IMR-90 (cell line): Measurements from ENCODE around the gene IMPDH1. TPM values are rescaled to one million over a fixed set of nuclear protein-coding genes. Genes with fewer than 3 reads are reported as not detected.

Experiments used
- ATAC-seq: fragments of 200-7000 bp; cut with Tn5 transposase; 2 replicates; pipeline ENCODE4 v1.9.1; 2020; ENCODE audit warnings: low read depth, mild to moderate bottlenecking, moderate library complexity
- BruUV-seq: library from RNA; stranded (reverse); fragments of 400-500 nt; replicated peaks from 2 replicates; lab custom pipeline; 2021; lab: Mats Ljungman, UMichigan
- CTCF ChIA-PET: fragments of 300-600 bp; formaldehyde crosslinking; extraction: SDS; loops from one replicate; lab custom pipeline; 2021; ENCODE audit warnings: antibody characterized with exemption; lab: Yijun Ruan, JAX
- POLR2A ChIA-PET: fragments of 300-600 bp; sonication (Branson Sonifier 250); formaldehyde crosslinking; loops from one replicate; lab custom pipeline; 2022; ENCODE audit warnings: antibody characterized with exemption; ENCODE audit not compliant: unreplicated experiment; lab: Charles Lee
- DNase-seq: peaks from one replicate; pipeline ENCODE4 v3.0.0; 2013
- H2AFZ ChIP-seq: replicated peaks from 2 replicates; pipeline ENCODE3; 2013; ENCODE audit warnings: low read length, mild to moderate bottlenecking; ENCODE audit not compliant: poor library complexity
- H2AK5ac ChIP-seq: 2 replicates; pipeline ENCODE4 v1.6.1; 2013; ENCODE audit warnings: low read depth, low read length, inconsistent platforms
- H2AK9ac ChIP-seq: replicated peaks from 2 replicates; pipeline ENCODE3; 2013; ENCODE audit warnings: mild to moderate bottlenecking, low read depth, low read length, moderate library complexity; ENCODE audit not compliant: poor library complexity
- H2BK120ac ChIP-seq: 2 replicates; pipeline ENCODE4 v1.6.1; 2013; ENCODE audit warnings: low read depth, low read length, inconsistent platforms
- H2BK15ac ChIP-seq: 3 replicates; pipeline ENCODE4 v1.6.1; 2013; ENCODE audit warnings: low read depth, low read length, inconsistent platforms
- H2BK20ac ChIP-seq: 2 replicates; pipeline ENCODE4 v1.6.1; 2013; ENCODE audit warnings: low read depth, mild to moderate bottlenecking, inconsistent platforms, low read length, moderate library complexity
- H2BK5ac ChIP-seq: 2 replicates; pipeline ENCODE4 v1.6.1; 2013; ENCODE audit warnings: mild to moderate bottlenecking, low read depth, low read length, inconsistent platforms; ENCODE audit not compliant: poor library complexity, severe bottlenecking
- H3K14ac ChIP-seq: replicated peaks from 2 replicates; pipeline ENCODE4 v1.6.1; 2013; ENCODE audit warnings: low read depth, low read length, inconsistent platforms
- H3K18ac ChIP-seq: 2 replicates; pipeline ENCODE4 v1.6.1; 2013; ENCODE audit warnings: low read depth, low read length, control low read depth
- H3K23ac ChIP-seq: 2 replicates; pipeline ENCODE4 v1.6.1; 2013; ENCODE audit warnings: low read depth, low read length, inconsistent platforms
- H3K27ac ChIP-seq: 2 replicates; pipeline ENCODE4 v1.5.1; 2013; ENCODE audit warnings: mild to moderate bottlenecking, control low read depth, low read length; ENCODE audit not compliant: insufficient read depth
- H3K27me3 ChIP-seq: 2 replicates; pipeline ENCODE4 v1.6.1; 2013; ENCODE audit warnings: low read length; ENCODE audit not compliant: control insufficient read depth, insufficient read depth
- H3K36me3 ChIP-seq: 2 replicates; pipeline ENCODE4 v1.6.1; 2013; ENCODE audit warnings: low read length, mixed read lengths; ENCODE audit not compliant: control insufficient read depth, insufficient read depth
- H3K4ac ChIP-seq: 2 replicates; pipeline ENCODE4 v1.6.1; 2013; ENCODE audit warnings: low read depth, low read length, inconsistent platforms
- H3K4me1 ChIP-seq: 2 replicates; pipeline ENCODE4 v1.6.1; 2013; ENCODE audit warnings: low read length, mixed read lengths; ENCODE audit not compliant: control insufficient read depth, insufficient read depth
- H3K4me2 ChIP-seq: 2 replicates; pipeline ENCODE4 v1.6.1; 2013; ENCODE audit warnings: low read depth, mild to moderate bottlenecking, control low read depth, low read length, moderate library complexity
- H3K4me3 ChIP-seq: 2 replicates; pipeline ENCODE4 v1.5.1; 2013; ENCODE audit warnings: low read depth, mild to moderate bottlenecking, control low read depth, low read length, moderate library complexity; ENCODE audit not compliant: insufficient read depth
- H3K56ac ChIP-seq: 2 replicates; pipeline ENCODE4 v1.6.1; 2013; ENCODE audit warnings: low read length, inconsistent platforms; ENCODE audit not compliant: insufficient read depth; ENCODE audit errors: extremely low read depth
- H3K79me1 ChIP-seq, 2 experiments: 2 replicates each; pipeline ENCODE4 v1.6.1; 2013; ENCODE audit warnings: low read length in 2 of 2, inconsistent platforms in 1 of 2, low read depth in 1 of 2
- H3K9ac ChIP-seq: 2 replicates; pipeline ENCODE4 v1.6.1; 2013; ENCODE audit warnings: low read depth, low read length, control low read depth
- H3K9me1 ChIP-seq: 2 replicates; pipeline ENCODE4 v1.6.1; 2013; ENCODE audit warnings: low read length, inconsistent platforms; ENCODE audit not compliant: insufficient read depth
- H3K9me3 ChIP-seq: 2 replicates; pipeline ENCODE4 v1.6.1; 2013; ENCODE audit warnings: low read length; ENCODE audit not compliant: control insufficient read depth, insufficient read depth
- H4K20me1 ChIP-seq: 2 replicates; pipeline ENCODE4 v1.6.1; 2013; ENCODE audit warnings: low read length, inconsistent platforms; ENCODE audit not compliant: insufficient read depth
- H4K5ac ChIP-seq: 2 replicates; pipeline ENCODE4 v1.6.1; 2013; ENCODE audit warnings: mild to moderate bottlenecking, low read depth, low read length, control low read depth
- H4K8ac ChIP-seq, 2 experiments: 2 replicates each; pipeline ENCODE4 v1.6.1; 2013; ENCODE audit warnings: low read depth in 2 of 2, low read length in 2 of 2, control low read depth in 1 of 2, inconsistent platforms in 1 of 2
- H4K91ac ChIP-seq: 2 replicates; pipeline ENCODE4 v1.6.1; 2013; ENCODE audit warnings: low read depth, low read length, inconsistent platforms; ENCODE audit not compliant: insufficient read depth
- MXI1 ChIP-seq: IDR thresholded peaks from 2 replicates; pipeline ENCODE4 v1.6.1; 2012; ENCODE audit warnings: low read depth, mild to moderate bottlenecking, low read length, moderate library complexity, borderline replicate concordance
- POLR2A ChIP-seq: IDR thresholded peaks from 2 replicates; pipeline ENCODE4 v1.6.1; 2012; ENCODE audit warnings: mild to moderate bottlenecking, low read depth, low read length
- RAD21 ChIP-seq: IDR thresholded peaks from 2 replicates; pipeline ENCODE4 v1.6.1; 2012; ENCODE audit warnings: low read length, improper control_type of control experiment
- RCOR1 ChIP-seq: IDR thresholded peaks from 2 replicates; pipeline ENCODE4 v1.6.1; 2012; ENCODE audit warnings: mild to moderate bottlenecking, low read length, improper control_type of control experiment; ENCODE audit not compliant: insufficient replicate concordance
- WGBS, 2 experiments: methylation state at CpG; one replicate each; pipeline versions ENCODE4 v1.1.5 to v1.1.7; 2013; ENCODE audit warnings: missing lambda C conversion rate in 2 of 2; ENCODE audit not compliant: insufficient read length in 1 of 2; ENCODE audit errors: extremely low coverage in 2 of 2; 5-methylcytosine and 5-hydroxymethylcytosine counted together
- dilution Hi-C: fragments of 300-500 bp; cut with HindIII; formaldehyde crosslinking; loops from one replicate; pipeline ENCODE4 v1.14.3; 2018; ENCODE audit warnings: low sequenced_read_pairs; ENCODE audit not compliant: unreplicated experiment
- in situ Hi-C: fragments of 300-500 bp; cut with MboI; formaldehyde crosslinking; loops from 3 replicates; pipeline ENCODE4 v1.14.3; 2019; ENCODE audit warnings: low sequenced_read_pairs, inconsistent platforms, mixed read lengths
- intact Hi-C: fragments of 100-400 bp; cut with micrococcal nuclease; formaldehyde crosslinking; loops from 2 replicates; pipeline ENCODE4 v1.10.0; 2022
- polyA plus RNA-seq, 3 experiments: library from polyadenylated mRNA; depleted of rRNA; stranded (reverse); fragments of >200 nt; gene quantifications; 2 replicates each; pipeline ENCODE4 v1.2.3, GENCODE V29; 2012; ENCODE audit warnings: low replicate concordance in 1 of 3
- total RNA-seq: library from RNA; depleted of rRNA; stranded (reverse); fragments of >200 nt; gene quantifications from 2 replicates; pipeline ENCODE4 v1.2.3, GENCODE V29; 2012

The IMPDH1 gene
- total and polyA plus RNA-seq, 2 of the 4 experiments (the other 2 are of a cell fraction): 49.5 to 69.3 TPM

DNA sequence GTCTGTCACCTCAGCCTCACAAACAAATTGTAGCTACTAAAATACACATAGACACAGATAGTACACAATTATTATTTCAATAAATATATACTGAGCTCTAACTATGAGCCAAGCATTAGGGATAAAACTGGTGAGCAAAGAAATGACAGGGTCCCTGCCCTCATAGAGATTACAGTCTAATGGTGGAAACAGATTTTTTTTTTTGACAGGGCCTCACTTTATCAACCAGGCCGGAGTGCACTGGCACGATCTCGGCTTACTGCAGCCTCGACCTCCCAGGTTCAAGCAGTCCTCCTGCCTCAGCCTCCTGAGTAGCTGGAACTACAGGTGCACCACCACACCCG is 65.4 kb downstream of the IMPDH1 start:
- Histone ChIP-seq H2AK9ac (no peak overlapping the region), H3K4ac (peak overlapping the region; percentile 34; the same call in 1 of the 2 replicates), H3K9me3 (no peaks in the 10 kb centered on the region), H4K5ac (peak overlapping the region; percentile 84; the same call in 1 of the 2 replicates), H2BK5ac (no peak overlapping the region), H3K23ac (no peak overlapping the region), H3K14ac (no peak overlapping the region; the same call in 1 of the 2 replicates), H3K4me2 (no peak overlapping the region), H3K4me3 (no peak overlapping the region), H2AFZ (peak overlapping the region; percentile 86), H3K9me1 (peaks cover 3% of the 10 kb centered on the region; the same call in 1 of the 2 replicates), H3K36me3 (peaks cover 2% of the 10 kb centered on the region; the same call in 1 of the 2 replicates), H3K27ac (no peak overlapping the region), H4K20me1 (no peaks in the 10 kb centered on the region), H2AK5ac (no peak overlapping the region), H3K27me3 (peaks cover 15% of the 10 kb centered on the region), H3K18ac (no peak overlapping the region), H4K91ac (no peak overlapping the region), H2BK20ac (no peak overlapping the region), H3K79me1 (peaks cover 23 to 29% of the 10 kb centered on the region in 2 experiments), H3K56ac (no peak overlapping the region), H3K4me1 (peaks cover 2% of the 10 kb centered on the region; the same call in 1 of the 2 replicates), H2BK120ac (no peak overlapping the region), H4K8ac (peak overlapping the region; percentile 83 to 89; a peak in 3 of 4 replicates), H2BK15ac (no peak overlapping the region), H3K9ac (no peak overlapping the region)
- in situ Hi-C loops (no loop called here), intact Hi-C loops (no loop called here), dilution Hi-C loops (no loop called here)
- BruUV-seq: no TSS peak
- ChIA-PET POLR2A (no interaction called here), CTCF (interaction anchor here (0.6 to 5.3 kb wide), 5 partner anchors 12 to 82 kb away, joined by 3 to 66 read pairs (median 5); no protein-coding TSS in a partner anchor)
- TF ChIP-seq RAD21 (no peak), MXI1 (no peak), RCOR1 (no peak), POLR2A (no peak)
- DNase-seq: no peak
- no peak for ATAC-seq
- no CpG with 5 or more reads among the region's 5 CpGs for WGBS, 2 experiments
